Measurements from ENCODE around the gene ADAMTS5.

Gene ADAMTS5

GRCh38 chr21:26883768-26884167, 83.1 kb downstream of the ADAMTS5 start:
- DNase-seq, result no peak

- peak in 1 of 2 donors; percentile 11 for DNase-seq
Measured at GRCh38 chr21:26881504-26882228, 85.2 kb downstream of the ADAMTS5 start.

GRCh38 chr21:26877018-26877417, 89.9 kb downstream of the ADAMTS5 start:
- DNase-seq, result no peak

- no peak for DNase-seq
Measured at GRCh38 chr21:26874347-26874746, 92.5 kb downstream of the ADAMTS5 start.
